Esophagus muscularis mucosa (tissue), 4 donors: ENCODE measurements around the gene TENM3. TPM values are rescaled to one million over a fixed set of nuclear protein-coding genes. Genes with fewer than 3 reads are reported as not detected.

Experiments used
- DNase-seq: peaks from one replicate; pipeline ENCODE4 v3.0.0-alpha.2; 2017; ENCODE audit errors: extremely low spot score
- H3K27ac ChIP-seq, 4 donors: fragments of 200-600 bp; sonication (generic); replicated peaks in 1 of 4; 1 replicate in 3 of 4; 2 replicates in 1 of 4; pipeline ENCODE4 v1.5.1; 2016 to 2019; ENCODE audit warnings: mild to moderate bottlenecking in 1 of 4
- H3K27me3 ChIP-seq, 4 donors: fragments of 200-600 bp; sonication (generic); one replicate each; pipeline versions ENCODE4 v1.5.1 to v1.6.0; 2016 to 2019
- H3K36me3 ChIP-seq, 4 donors: fragments of 200-600 bp; sonication (generic); one replicate each; pipeline ENCODE4 v1.5.1; 2016 to 2019
- H3K4me1 ChIP-seq, 4 donors: fragments of 200-600 bp; sonication (generic); one replicate each; pipeline ENCODE4 v1.5.1; 2016 to 2019
- H3K4me3 ChIP-seq, 4 donors: fragments of 200-600 bp; sonication (generic); 1 replicate in 2 of 4; 2 replicates in 2 of 4; pipeline ENCODE4 v1.5.1; 2016 to 2019; ENCODE audit warnings: mild to moderate bottlenecking in 4 of 4, moderate library complexity in 1 of 4
- H3K9me3 ChIP-seq, 4 donors: fragments of 200-600 bp; sonication (generic); 1 replicate in 3 of 4; 2 replicates in 1 of 4; pipeline ENCODE4 v1.5.1; 2016 to 2019
- EP300 ChIP-seq: sonication (generic); formaldehyde crosslinking; IDR thresholded peaks from one replicate; pipeline ENCODE4 v1.6.1; 2017; ENCODE audit warnings: antibody characterized with exemption
- POLR2A ChIP-seq: fragments of 450-650 bp; IDR thresholded peaks from one replicate; pipeline ENCODE4 v1.6.1; 2017; ENCODE audit warnings: antibody characterized with exemption, moderate library complexity, mild to moderate bottlenecking, low read depth
- POLR2AphosphoS5 ChIP-seq, 2 donors: sonication (generic); formaldehyde crosslinking; IDR thresholded peaks; one replicate each; pipeline ENCODE4 v1.6.1; 2017; ENCODE audit warnings: antibody characterized with exemption in 2 of 2
- WGBS: methylation state at CpG from one replicate; pipeline ENCODE4 v1.1.5; 2018; 5-methylcytosine and 5-hydroxymethylcytosine counted together
- intact Hi-C: fragments of 100-400 bp; cut with DNase I; formaldehyde crosslinking; loops from one replicate; pipeline ENCODE4 v1.15.1; 2023
- total RNA-seq, 4 donors: library from RNA; depleted of rRNA; stranded (reverse); fragments of >200 nt; gene quantifications; one replicate each; pipeline versions ENCODE4 v1.1.0 to v1.2.1, GENCODE V29; 2016
- TF ChIP-seq, protein P1 (sequence below), 3 experiments: fragments of 200-600 bp in 2 of 3; fragments of 450-650 bp in 1 of 3; sonication (generic) in 2 of 3; IDR thresholded peaks; one replicate each; pipeline ENCODE4 v1.5.1; 2017 to 2019; ENCODE audit warnings: antibody characterized with exemption in 3 of 3, mild to moderate bottlenecking in 2 of 3, moderate library complexity in 1 of 3

TENM3 gene
- total RNA-seq, 4 donors from 2014 or later, result 16.2 to 30.5 (median 28.3) TPM

DNA sequence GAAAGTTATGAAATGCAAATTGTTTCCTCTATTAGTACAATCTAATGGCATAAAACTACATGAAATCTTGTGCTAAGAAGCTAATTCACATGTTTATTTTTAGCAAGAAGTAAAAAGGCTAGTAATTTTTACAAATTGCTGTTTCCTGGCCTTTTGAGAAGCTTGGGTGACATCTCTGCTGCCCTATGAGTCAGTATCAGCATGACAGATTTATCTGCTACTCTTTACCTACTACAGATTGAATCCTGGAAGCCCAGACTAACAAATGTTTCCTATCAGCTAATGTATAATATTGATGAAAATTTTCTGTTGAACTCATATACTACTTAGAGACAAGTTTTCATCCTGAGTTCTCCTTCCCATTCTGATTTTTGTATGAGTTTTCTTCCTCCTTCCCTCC is 441.6 kb downstream of the TENM3 start:
- H3K36me3 ChIP-seq, result peaks cover 0 to 7% (median 2%) of the 10 kb centered on the region in 4 donors
- H3K4me1 ChIP-seq, result peaks cover 0 to 4% (median 0%) of the 10 kb centered on the region in 4 donors
- TF ChIP-seq POLR2AphosphoS5 (IDR thresholded peaks at IDR 0.05) (no peak), POLR2A (no peak), EP300 (no peak)
- TF ChIP-seq, protein P1, sequence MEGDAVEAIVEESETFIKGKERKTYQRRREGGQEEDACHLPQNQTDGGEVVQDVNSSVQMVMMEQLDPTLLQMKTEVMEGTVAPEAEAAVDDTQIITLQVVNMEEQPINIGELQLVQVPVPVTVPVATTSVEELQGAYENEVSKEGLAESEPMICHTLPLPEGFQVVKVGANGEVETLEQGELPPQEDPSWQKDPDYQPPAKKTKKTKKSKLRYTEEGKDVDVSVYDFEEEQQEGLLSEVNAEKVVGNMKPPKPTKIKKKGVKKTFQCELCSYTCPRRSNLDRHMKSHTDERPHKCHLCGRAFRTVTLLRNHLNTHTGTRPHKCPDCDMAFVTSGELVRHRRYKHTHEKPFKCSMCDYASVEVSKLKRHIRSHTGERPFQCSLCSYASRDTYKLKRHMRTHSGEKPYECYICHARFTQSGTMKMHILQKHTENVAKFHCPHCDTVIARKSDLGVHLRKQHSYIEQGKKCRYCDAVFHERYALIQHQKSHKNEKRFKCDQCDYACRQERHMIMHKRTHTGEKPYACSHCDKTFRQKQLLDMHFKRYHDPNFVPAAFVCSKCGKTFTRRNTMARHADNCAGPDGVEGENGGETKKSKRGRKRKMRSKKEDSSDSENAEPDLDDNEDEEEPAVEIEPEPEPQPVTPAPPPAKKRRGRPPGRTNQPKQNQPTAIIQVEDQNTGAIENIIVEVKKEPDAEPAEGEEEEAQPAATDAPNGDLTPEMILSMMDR (IDR thresholded peaks at IDR 0.05), result no peak
- no peaks in the 10 kb centered on the region for H3K27me3 ChIP-seq
- no peak for DNase-seq
- no peak overlapping the region for H3K27ac ChIP-seq
- H3K9me3 ChIP-seq, result no peaks in the 10 kb centered on the region
- intact Hi-C loops, result no loop called here
- H3K4me3 ChIP-seq, result no peak overlapping the region

DNA sequence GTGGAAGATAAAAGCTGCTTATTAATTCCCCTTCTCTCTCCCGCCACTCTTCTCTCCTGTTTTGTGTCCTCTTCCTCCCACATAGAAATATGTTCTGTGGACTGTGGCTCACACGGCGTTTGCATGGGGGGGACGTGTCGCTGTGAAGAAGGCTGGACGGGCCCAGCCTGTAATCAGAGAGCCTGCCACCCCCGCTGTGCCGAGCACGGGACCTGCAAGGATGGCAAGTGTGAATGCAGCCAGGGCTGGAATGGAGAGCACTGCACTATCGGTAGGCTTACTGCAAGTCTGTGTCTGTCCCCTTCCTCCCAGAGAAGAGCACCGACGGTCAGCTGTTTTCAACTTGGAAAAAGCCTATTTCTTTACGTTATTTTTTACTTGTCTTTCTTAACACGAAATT is 444.9 kb downstream of the TENM3 start:
- no peaks in the 10 kb centered on the region for H3K4me1 ChIP-seq
- intact Hi-C loops, result no loop called here
- peaks cover 0 to 11% (median 5%) of the 10 kb centered on the region in 4 donors for H3K36me3 ChIP-seq
- no peak for DNase-seq
- H3K4me3 ChIP-seq, result no peak overlapping the region
- no peak overlapping the region for H3K27ac ChIP-seq
- TF ChIP-seq, protein P1 (IDR thresholded peaks at IDR 0.05), result no peak
- 85% methylated on average over 14 of the region's 14 CpGs for WGBS
- H3K27me3 ChIP-seq, result no peaks in the 10 kb centered on the region
- H3K9me3 ChIP-seq, result no peaks in the 10 kb centered on the region

DNA sequence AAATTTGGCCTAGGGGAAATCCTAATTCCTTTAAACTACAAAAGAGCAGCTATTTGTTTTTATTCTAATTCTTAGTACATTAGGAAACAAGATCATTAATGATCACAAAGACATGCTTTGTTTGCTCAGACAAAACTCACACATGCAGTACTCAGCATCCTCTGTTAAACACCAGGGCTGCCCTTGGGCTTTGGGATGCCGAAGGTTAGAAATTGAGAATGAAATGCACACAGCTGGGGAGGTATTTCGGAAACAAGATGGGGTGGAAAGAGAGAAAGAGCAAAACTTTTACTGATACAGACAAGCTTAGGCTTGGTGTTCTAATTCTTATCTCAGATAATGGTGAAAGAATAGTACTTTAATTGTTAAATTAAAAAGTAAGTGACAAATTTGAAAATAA is 451.3 kb downstream of the TENM3 start:
- 91% methylated on average over 2 of the region's 2 CpGs for WGBS
- no peak overlapping the region for H3K27ac ChIP-seq
- no peaks in the 10 kb centered on the region for H3K4me1 ChIP-seq
- intact Hi-C loops, result no loop called here
- no peak overlapping the region for H3K4me3 ChIP-seq
- no peaks in the 10 kb centered on the region for H3K9me3 ChIP-seq
- H3K27me3 ChIP-seq, result no peaks in the 10 kb centered on the region
- TF ChIP-seq, protein P1 (IDR thresholded peaks at IDR 0.05), result no peak
- no peak for TF ChIP-seq POLR2AphosphoS5 (IDR thresholded peaks at IDR 0.05)
- no peak for TF ChIP-seq EP300
- no peak for TF ChIP-seq POLR2A
- H3K36me3 ChIP-seq, result peaks cover 0 to 7% (median 3%) of the 10 kb centered on the region in 4 donors
- no peak for DNase-seq

DNA sequence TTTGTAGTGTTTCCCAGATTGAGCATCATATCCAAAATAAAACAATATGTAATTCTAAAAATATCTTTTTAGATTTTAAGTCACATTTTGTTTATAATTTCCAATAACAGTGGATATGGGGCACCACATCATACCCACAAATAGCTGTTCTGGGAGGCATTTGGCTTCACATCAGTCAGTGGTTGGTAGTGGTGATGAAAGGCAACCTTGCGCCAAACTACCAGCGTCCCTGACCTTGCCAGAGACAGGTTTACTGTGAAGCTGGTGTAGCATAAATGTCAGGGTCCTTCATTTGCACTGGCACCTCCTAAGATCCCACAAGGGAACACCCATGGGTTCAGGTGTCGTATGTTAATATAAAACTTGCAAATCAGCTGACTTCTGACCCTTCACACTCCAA is 451.8 kb downstream of the TENM3 start:
- DNase-seq, result no peak
- TF ChIP-seq EP300 (no peak), POLR2AphosphoS5 (IDR thresholded peaks at IDR 0.05) (no peak), POLR2A (no peak)
- TF ChIP-seq, protein P1 (IDR thresholded peaks at IDR 0.05), result no peak
- WGBS, result 91% methylated on average over 3 of the region's 3 CpGs
- H3K9me3 ChIP-seq, result no peaks in the 10 kb centered on the region
- H3K27ac ChIP-seq, result no peak overlapping the region
- no peaks in the 10 kb centered on the region for H3K27me3 ChIP-seq
- H3K4me1 ChIP-seq, result no peaks in the 10 kb centered on the region
- intact Hi-C loops, result no loop called here
- H3K4me3 ChIP-seq, result no peak overlapping the region
- H3K36me3 ChIP-seq, result peaks cover 0 to 4% (median under 1%) of the 10 kb centered on the region in 4 donors

DNA sequence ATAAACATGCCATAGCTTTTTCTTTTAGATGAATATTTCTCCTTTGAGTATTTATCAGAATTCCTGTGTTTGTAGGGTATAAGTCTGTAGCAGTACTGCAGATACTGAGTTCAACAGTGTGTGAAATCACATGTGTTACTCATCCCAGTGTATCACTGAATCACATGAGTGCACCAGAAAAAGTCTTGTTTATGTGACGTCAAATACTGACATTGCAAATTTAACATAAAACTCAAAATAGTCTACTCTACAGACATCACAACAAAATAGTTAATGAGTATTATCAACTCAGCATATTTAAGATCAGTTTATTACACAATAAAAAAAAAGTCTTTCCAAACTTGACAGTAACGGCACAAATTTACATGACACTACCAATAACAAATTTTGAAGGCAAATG is 452.6 kb downstream of the TENM3 start:
- Histone ChIP-seq H3K36me3 (no peaks in the 10 kb centered on the region), H3K27me3 (no peaks in the 10 kb centered on the region), H3K4me3 (no peak overlapping the region), H3K9me3 (no peaks in the 10 kb centered on the region), H3K27ac (no peak overlapping the region), H3K4me1 (no peaks in the 10 kb centered on the region)
- intact Hi-C loops, result no loop called here
- WGBS, result 97% methylated on average over 2 of the region's 2 CpGs
- no peak for DNase-seq
- TF ChIP-seq, protein P1 (IDR thresholded peaks at IDR 0.05), result no peak
- TF ChIP-seq POLR2AphosphoS5 (IDR thresholded peaks at IDR 0.05) (no peak), POLR2A (no peak), EP300 (no peak)
